LHCN-M2 (cell line): Measurements from ENCODE around the gene ALDH1L1. TPM values are rescaled to one million over a fixed set of nuclear protein-coding genes. Genes with fewer than 3 reads are reported as not detected.

ENCODE experiments used
- DNase-seq: peaks from one replicate; pipeline ENCODE4 v3.0.0-alpha.2; 2012; ENCODE audit warnings: low read depth
- total RNA-seq: library from RNA; depleted of rRNA; stranded (reverse); fragments of >200 nt; gene quantifications from 2 replicates; pipeline ENCODE4 v1.2.3, GENCODE V29; 2014

Gene ALDH1L1
- total RNA-seq, 1 experiment from 2014 or later: 0.11 TPM

- peak; percentile 42 for DNase-seq
Measured at GRCh38 chr3:126194713-126195305, 14.4 kb upstream of the ALDH1L1 start.

- no peak for DNase-seq
Measured at GRCh38 chr3:126191246-126191645, 10.9 kb upstream of the ALDH1L1 start.

GRCh38 chr3:126187920-126188319, 7.5 kb upstream of the ALDH1L1 start:
- no peak for DNase-seq

GRCh38 chr3:126186749-126187148, 6.4 kb upstream of the ALDH1L1 start:
- DNase-seq: no peak

- DNase-seq: no peak
Measured at GRCh38 chr3:126186271-126186670, 5.9 kb upstream of the ALDH1L1 start.

GRCh38 chr3:126184465-126185000, 4.1 kb upstream of the ALDH1L1 start:
- DNase-seq: no peak

GRCh38 chr3:126181398-126181725, 976 bp upstream of the ALDH1L1 start:
- no peak for DNase-seq

GRCh38 chr3:126179825-126180476, 435 bp downstream of the ALDH1L1 start:
- DNase-seq: no peak

- DNase-seq: no peak
Measured at GRCh38 chr3:126170073-126170777, 10.2 kb downstream of the ALDH1L1 start.

GRCh38 chr3:126167566-126167965, 12.8 kb downstream of the ALDH1L1 start:
- DNase-seq: no peak

- no peak for DNase-seq
Measured at GRCh38 chr3:126166009-126166408, 14.4 kb downstream of the ALDH1L1 start.

GRCh38 chr3:126161309-126161708, 19.1 kb downstream of the ALDH1L1 start:
- no peak for DNase-seq

- DNase-seq: no peak
Measured at GRCh38 chr3:126160243-126161210, 19.9 kb downstream of the ALDH1L1 start.

- no peak for DNase-seq
Measured at GRCh38 chr3:126159476-126159875, 20.9 kb downstream of the ALDH1L1 start.

- no peak for DNase-seq
Measured at GRCh38 chr3:126158912-126159454, 21.4 kb downstream of the ALDH1L1 start.

GRCh38 chr3:126158016-126158911, 22.1 kb downstream of the ALDH1L1 start:
- no peak for DNase-seq

- no peak for DNase-seq
Measured at GRCh38 chr3:126157083-126157768, 23.2 kb downstream of the ALDH1L1 start.

GRCh38 chr3:126156468-126156867, 23.9 kb downstream of the ALDH1L1 start:
- DNase-seq: no peak

- no peak for DNase-seq
Measured at GRCh38 chr3:126155819-126156218, 24.6 kb downstream of the ALDH1L1 start.

- DNase-seq: no peak
Measured at GRCh38 chr3:126155280-126155640, 25.1 kb downstream of the ALDH1L1 start.
